GM21515 (cell line): Measurements from ENCODE around the gene LHFPL6.

Experiments used
- ATAC-seq: cut with Tn5 transposase; IDR thresholded peaks from one replicate; pipeline ENCODE4 v1.9.1; 2021; ENCODE audit not compliant: unreplicated experiment

LHFPL6 gene

DNA sequence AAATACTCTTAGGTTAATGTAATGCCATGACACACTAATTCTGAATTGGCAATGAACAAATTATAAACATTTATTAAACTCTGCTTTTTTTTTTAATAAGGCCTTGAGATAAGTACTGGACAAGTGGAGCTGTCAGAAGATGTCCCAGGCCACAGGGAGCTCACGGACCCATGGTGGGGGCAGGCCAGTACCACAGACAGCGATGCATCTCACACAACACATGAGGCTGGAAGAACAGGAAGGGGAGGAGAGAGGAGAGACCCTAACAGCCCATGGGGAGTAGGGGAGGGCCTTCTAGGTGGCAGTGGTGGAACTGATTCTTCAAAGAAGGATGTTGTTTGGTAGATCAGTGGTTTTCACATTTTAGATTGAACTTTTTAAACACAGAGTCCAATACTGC lies 128.4 kb downstream of the LHFPL6 start:
- ATAC-seq, result no peak

DNA sequence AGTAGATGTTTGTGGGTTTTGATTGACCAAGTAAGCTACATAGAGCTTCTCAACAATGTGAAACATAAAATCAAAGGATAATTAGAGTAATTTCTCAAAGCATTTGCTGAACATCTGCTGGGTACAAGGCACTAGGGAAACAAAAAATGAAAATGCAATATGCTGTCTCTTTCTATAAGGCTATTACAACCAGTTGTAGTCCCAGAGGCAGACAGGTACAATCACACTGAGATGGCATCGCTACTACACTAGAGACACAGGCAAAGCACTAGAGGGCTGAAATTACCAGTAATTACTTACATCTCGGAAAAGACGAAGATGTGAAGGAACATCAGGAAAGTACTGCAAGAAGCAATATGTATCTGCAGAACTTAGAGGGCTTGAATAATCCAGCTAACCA lies 133.3 kb downstream of the LHFPL6 start:
- ATAC-seq, result no peak

DNA sequence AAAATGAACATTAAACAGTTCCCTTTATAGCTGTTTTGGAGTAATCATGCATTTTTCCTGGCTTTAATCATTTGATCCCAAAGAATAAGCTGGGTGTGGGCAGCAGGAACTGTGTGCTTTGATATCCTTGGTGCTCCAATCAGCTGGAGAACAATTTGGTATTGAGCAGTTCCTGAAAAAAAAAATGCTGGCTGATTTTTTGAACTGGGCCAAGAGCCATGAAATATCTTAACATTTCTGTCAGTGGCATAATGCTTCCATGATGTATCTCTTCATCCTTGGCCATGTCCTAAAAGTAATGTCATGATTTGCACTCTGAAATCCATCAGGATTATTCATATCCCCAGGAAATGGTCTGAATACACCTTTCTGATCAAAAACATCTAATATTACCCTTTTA lies 134.7 kb downstream of the LHFPL6 start:
- ATAC-seq, result no peak

DNA sequence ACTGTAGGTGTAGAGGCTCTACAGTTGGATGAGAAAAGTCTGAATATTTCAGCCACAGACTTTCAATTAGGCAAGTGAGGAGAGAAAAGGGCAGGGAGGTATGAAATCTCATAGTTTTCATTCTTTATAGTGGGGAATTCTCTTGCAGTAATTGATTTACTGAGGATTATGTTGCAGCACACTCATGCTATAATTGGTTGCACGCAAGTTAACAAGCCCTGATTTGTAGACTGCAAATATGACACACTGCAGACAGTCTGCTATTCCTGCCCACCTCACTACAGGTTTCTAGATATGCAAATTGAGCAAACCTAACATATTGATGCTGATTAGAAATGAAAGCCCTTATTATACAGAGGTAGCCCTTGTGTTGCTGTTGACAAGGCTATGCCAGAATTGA lies 139.4 kb downstream of the LHFPL6 start:
- no peak for ATAC-seq

DNA sequence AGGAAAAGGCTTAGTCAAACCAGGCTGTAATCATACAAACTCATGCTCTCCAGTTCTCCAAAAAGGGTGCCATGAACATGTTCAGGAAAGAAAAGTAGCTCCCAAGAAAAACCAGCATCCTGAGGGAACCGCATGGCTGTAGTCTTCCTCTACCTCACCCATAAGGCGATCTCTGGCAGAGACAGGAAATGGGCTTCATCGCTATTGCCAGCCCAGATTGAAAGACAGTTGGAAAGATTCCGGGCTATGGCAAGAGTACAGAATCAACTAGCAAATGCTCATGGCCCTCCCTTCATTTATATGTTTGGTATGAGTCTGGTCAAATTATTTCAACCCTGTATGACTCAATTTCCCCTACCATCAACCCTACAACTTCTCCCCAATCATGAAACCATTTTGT lies 140.1 kb downstream of the LHFPL6 start:
- ATAC-seq, result no peak

DNA sequence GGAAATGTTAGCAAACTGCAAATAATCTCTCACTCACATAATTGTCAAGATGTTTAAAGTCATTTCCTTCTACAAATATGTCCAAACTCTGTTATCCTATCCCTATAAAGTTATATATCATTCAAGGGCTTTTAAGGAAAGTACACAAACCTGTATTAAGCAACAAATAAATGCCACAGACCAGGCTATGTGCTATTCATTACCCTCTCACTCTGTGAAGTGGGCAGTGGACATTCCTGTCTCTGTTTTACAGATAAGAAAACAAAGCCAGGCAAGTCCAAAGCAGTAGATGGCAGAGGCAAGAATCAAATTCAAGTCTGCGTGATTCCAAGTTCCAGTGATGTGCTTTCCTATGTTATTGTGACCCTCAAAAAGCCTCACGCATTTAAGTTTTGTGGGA lies 140.6 kb downstream of the LHFPL6 start:
- ATAC-seq, result no peak

DNA sequence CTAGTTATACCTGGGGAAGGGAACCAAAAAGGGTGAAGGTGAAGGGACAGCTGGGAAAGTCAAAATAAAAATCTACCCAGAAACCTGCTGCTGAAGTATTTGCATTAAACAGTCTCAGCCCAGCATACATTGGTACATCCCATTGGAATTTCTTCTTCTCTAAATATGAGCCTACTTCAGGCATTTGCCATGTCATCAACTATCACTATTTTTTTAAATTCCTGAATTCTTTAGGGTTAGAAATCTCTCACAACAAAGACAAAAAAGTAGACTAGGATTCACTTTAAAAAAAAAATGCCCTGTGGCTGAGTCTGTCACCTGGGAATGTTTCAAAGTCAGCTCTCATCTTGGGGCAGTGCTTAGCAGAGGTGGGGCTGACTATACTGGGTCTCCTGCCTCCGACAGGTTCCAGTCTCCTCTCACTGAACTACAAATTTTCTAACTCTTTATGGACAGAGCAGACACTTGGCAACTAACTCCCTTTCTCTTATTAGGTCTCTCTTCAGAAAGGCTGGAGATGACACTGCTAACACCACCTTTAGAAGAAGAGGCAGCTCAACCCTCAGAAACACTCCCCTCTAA lies 141.2 kb downstream of the LHFPL6 start:
- ATAC-seq, result no peak

DNA sequence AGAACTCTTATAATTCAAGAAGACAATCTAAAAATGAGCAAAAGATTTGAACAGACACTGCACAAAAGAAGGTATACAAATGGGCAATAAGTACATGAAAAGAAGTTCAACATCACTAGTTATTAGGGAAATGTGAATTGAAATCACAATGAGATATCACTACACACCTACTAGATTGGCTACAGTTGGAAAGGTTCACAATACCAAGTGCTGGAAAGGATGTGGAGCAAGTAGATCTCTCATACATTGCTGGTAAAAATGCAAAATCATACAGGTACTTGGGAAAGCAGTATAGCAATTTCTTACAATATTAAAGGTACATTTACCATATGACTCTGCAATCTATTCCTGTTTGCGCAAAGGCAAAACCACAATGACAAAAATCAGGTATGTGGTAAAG lies 145.7 kb downstream of the LHFPL6 start:
- no peak for ATAC-seq

DNA sequence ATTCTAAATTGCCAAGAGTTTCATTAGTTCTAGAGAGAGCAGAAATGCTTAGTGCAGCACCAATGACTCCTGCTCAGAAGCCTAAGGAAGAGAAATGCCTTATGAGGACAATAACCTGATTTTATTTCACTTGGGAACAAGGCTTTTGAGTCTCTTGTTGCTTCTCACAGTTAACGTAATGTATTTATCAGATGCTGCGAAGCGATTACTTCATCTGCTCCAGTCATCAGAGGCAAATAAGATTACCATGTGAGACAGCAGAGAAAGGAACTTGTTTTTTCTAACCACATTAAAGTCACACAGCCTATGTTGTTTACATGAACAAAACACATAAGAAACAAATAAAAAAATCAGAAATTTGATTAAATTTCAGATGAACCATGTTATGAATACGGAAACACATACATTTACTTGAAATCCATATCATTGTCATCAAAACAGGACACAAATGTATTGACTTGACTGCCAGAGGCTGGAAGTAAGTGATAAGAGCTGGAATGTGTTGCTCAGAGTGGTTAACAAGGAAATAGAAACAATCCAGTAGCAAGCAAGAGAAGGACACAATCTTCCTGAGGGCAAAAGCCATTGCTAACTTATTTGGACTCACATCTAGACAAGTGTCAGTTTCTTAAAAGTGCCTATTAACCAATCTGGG lies 147.3 kb downstream of the LHFPL6 start:
- no peak for ATAC-seq

DNA sequence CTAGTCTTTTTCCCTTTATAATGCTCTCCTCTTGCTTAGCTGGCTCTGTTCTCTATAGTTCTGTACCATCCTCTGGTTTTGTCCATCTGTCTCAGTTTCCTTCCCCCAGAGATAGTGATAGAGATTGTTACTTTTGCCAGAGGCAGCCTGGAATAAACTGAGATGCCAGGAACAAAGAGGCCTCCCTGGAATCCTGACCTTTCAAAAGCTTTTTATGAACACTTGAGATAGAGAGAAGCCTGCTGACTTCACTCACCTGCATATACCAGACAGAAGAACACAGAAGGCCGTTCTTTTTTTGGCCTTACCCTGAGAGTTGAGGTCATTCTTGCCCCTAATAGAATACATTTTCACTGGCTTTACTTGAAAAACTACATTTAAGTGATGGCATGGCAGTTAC lies 150.2 kb downstream of the LHFPL6 start:
- ATAC-seq, result no peak

DNA sequence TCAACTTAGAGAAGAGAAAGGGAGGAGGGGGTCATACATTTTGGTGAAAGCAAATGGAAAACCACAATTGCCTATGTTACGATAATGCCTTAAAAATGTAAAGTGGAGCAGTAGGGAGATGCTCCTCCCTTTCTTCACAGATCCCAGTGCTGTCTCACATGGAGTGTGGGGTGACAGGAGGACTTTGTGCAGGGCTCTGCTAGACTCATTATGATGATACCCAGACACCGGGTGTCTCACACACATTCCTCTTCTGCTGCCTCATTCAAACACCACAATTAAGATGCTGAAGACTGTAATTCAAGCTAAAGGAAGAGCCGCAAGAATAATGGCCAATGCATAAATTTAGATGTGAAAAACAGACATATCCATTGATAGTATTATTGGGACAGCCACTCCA lies 150.6 kb downstream of the LHFPL6 start:
- ATAC-seq, result no peak

DNA sequence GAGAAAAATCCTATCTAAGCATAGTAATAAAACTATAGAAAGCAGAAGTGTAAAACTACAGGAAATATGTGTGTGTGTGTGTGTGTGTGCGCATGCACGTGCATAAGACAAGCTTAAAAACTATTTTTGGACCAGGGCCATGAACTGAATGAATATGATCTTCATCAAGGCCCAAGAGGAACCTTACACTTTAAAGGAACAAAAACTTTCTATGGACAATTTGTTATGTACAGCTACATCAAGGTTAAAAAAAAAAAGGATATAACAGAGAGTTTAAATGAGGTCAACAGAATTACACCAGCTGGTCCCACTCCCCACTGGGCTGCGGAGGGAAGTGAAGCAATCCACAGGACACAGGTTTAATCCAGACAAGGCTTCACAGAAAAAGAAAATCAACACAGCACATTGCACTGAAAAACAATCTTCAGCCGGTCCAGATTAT lies 151.1 kb downstream of the LHFPL6 start:
- no peak for ATAC-seq

DNA sequence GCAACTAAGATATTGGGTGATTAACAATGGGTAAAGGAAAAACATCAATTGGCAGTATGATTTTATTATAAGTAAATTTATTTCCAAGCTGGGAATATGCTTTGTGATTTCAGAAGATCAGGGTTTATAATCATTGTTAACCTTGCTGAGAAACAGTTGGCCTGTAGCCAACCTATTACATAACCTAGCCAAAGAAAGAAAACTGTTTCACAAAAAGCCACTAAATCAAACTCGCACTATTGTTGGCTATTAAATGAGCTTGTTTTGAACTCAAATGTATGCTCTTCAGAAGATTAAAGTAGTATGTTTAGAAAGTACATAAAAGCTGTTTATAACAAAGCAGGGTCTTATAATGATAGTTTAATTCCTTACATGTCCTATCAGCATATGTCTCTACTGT lies 151.7 kb downstream of the LHFPL6 start:
- ATAC-seq, result no peak

DNA sequence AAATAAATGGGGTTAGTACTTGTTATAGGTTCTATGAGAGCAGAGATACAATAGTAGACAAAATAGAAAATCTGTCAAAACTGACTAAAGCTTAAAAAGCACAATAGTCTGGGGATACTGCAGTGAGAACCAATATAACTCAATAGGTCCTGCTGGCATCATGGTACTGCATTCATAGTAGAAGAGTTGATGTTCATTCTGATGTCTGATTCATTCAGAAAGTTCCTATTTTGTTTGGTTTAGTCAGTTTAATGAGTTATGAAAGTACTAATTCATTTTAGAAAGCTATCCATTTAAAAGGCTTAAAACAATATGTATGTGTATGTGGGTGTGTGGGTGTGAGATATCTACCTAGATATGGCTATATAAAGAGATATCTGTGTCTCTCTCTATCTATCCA lies 152.8 kb downstream of the LHFPL6 start:
- no peak for ATAC-seq

DNA sequence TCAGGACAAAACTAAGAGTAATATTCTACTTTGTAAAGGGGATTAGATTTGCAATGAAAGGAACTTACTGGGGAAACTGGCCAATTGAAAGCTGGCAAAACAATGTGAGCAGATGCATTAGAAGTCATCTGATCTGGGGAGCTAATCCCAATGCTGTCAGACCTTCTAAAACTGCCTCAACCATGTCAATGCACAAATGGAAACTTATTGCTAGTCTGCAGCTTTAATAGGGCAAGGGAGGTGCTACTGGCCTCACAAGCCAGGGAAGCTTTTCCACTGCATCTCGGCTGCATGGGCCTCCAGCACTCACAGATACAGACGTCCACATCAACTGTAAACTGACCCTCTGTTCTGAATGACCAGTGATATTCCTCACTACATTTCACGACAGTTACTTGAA lies 154.2 kb downstream of the LHFPL6 start:
- ATAC-seq, result no peak

DNA sequence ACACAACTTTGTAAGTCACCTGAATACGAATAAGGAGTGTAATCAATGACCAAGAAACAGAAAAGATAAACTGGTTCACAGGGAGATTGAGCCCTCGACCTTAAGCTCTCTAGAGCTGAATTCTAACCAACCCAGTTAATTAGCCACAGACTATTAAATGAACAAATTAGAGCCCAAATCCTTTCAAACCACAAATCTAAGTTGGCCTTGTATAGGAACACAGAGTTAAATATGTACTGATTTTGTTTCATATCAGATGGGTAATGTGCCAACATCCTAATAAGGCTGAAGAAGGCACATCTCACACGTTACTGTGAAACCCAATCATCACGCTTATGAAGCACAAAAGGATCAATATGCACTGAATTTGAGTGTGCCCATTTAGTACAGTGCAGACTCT lies 156.1 kb downstream of the LHFPL6 start:
- no peak for ATAC-seq

DNA sequence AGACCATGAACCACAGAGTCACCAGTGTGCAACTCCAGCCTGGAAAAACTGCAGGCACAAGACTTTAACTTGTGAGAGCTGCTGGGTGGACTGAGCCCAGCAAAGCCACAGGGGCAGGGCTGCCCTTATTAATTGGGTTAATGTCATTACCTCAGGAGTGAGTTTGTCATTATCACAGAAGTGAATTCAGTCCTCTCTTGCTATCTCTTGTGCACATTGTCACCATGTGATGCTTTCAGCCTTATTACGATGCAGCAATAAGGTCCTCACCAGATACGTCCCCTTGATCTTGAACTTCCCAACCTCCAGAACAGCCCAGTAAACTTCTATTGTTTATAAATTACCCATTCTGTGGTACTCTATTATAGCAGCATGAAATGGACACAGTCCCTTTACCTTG lies 158.1 kb downstream of the LHFPL6 start:
- no peak for ATAC-seq

DNA sequence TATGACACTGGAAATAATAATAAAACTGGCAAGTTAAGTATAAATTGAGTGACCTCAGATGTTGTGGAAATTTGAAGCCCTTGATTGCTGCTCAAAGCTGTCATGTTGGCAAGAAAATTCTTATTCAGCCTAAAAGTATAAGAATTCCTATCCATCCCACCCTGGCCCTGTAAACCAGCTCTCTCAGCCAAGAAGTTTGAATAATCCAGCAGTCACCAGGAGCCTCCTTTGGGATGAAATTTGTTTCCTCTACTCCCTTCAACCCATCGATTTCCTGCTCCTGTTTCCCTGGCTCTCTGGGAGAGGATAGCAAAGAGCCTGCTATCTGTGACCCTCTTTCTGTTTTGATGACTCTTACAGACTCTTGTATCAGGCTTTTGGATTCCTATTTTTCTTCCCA lies 169.3 kb downstream of the LHFPL6 start:
- no peak for ATAC-seq

DNA sequence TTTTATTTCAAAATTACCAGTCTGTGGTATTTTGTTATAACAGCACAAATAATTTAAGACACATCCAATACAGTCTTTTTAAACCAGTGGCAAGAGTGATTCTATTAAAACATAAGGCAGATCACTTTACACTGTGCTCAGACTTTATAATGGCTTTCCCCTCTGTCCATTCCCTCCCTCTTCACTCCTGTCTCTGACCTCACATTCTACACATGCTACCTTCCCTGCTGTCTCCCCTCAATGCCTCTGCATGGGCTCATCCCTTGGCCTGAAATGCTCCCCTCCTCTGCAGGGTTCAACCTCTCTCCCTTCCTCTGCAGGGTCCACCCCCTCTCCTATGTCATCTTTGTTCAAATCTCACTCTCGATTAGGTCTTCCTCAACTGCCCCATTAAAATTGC lies 170.8 kb downstream of the LHFPL6 start:
- no peak for ATAC-seq

DNA sequence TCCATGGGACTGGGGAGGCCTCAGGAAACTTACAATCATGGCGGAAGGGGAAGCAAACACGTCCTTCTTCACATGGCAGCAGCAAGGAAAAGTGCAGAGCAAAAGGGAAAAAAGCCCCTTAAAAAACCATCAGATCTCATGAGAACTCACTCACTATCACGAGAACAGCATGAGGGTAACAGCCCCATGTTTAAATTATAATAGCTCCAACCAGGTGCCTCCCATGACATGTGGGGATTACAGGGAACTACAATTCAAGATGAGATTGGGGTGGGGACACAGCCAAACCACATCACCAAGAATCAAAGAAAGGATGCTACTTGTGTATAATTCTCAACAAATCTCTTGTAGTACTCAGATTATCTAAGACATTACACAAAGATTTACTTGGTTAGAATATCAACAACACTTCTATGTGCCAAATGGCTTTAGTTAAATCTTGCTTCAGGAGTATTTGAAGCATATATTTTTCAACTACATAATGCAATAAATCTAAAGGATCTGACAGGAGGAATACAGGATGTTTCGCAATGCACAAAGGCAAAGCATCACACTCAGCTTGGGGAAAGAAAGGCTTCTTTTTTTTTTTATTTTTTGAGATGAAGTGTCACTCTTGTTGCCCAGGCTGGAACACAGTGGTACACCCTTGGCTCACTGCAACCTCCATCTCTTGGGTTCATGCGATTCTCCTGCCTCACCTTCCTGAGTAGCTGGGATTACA lies 180.0 kb downstream of the LHFPL6 start:
- no peak for ATAC-seq

DNA sequence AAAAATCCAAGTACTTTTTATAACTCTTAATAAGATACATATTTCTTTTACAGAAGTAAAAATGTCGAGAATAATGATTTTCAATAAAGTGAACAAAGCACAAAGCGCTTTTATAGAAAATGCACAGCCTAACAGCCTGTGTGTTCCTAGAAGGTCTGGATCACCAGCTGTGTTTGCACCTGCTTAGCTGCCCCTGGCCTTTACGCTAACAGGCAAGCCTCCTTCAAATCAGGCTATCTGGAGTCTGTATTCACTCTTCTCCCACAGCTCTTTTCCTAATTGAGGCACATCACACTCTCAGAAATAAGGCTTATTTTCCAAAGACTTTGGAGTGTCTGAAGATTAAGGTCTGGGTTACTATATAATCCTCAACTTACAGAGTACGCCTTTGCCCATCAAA lies 183.1 kb downstream of the LHFPL6 start:
- ATAC-seq, result no peak

DNA sequence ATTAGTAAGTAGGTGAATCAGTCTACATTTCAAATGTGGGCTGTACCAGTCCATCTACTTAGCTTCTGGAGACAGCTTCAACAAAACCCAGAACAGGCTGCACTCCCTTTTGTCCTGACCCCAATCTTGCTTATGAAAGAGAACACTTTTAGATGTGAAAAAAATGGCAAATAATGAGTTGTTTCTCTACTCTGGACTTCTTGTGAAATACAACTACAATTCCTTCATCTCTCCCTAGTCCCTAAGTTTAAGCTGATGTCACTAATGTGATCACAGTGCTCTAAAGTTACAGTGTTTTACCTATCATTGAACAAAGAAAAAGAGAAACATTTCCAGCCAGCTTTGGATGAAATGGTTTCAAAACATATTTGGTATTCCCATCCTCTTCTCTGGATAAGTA lies 183.9 kb downstream of the LHFPL6 start:
- ATAC-seq, result no peak

DNA sequence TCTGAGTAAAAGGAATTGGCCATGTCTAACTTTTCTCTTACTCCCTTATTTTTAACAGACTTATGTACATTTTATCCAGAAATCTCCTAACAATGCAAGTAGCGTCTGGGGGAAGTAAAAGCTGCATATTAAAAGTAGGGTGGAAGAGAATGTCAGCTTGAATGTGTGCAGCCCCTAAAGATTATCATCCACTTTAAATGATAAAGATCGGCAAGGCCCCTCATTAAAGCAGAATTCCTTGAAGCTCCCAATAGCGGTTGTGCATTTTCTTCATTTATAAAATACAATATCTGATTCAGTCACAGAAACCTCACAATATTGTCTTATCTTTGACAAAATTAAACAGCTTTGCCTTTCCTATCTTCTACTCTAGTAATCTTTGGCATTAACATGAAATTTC lies 184.6 kb downstream of the LHFPL6 start:
- no peak for ATAC-seq
